HCT116 (cell line): ENCODE data around the gene PUSL1. TPM values are rescaled to one million over a fixed set of nuclear protein-coding genes. Genes with fewer than 3 reads are reported as not detected.

Source experiments
- ATAC-seq: fragments of 200-7000 bp; cut with Tn5 transposase; 2 replicates; pipeline ENCODE4 v1.9.1; 2020; ENCODE audit warnings: mild to moderate bottlenecking, moderate library complexity
- BruUV-seq: library from RNA; stranded (reverse); fragments of 400-500 nt; replicated peaks from 2 replicates; lab custom pipeline; 2021; lab: Mats Ljungman, UMichigan
- CTCF ChIA-PET: fragments of 300-600 bp; sonication (Branson Sonifier 250); formaldehyde crosslinking; loops from one replicate; lab custom pipeline; 2021; ENCODE audit warnings: antibody characterized with exemption; lab: Charles Lee
- POLR2A ChIA-PET: fragments of 300-600, 350-600 bp; sonication (Branson Sonifier 250); formaldehyde crosslinking; loops from one replicate; lab custom pipeline; 2021; ENCODE audit warnings: antibody characterized with exemption; lab: Charles Lee
- RAD21 ChIA-PET, 2 experiments: fragments of 300-600 bp; sonication (Branson Sonifier 250); formaldehyde crosslinking; loops; one replicate each; lab custom pipeline; 2023; ENCODE audit warnings: low total read pairs in 2 of 2; ENCODE audit not compliant: uncharacterized antibody in 2 of 2, unreplicated experiment in 2 of 2, low non-redundant PET in 1 of 2; lab: Charles Lee
- DNase-seq: peaks from one replicate; pipeline ENCODE4 v3.0.0-alpha.2; 2010; ENCODE audit warnings: low read depth, low spot score
- H2AFZ ChIP-seq: fragments of 200-600 bp; shearing (Covaris generic), sonication (generic); 2 replicates; pipeline ENCODE4 v1.6.1; 2017; ENCODE audit warnings: low read depth, mixed run types, mixed read lengths, antibody characterized with exemption, low read length; ENCODE audit not compliant: poor library complexity, severe bottlenecking
- H3K27ac ChIP-seq: 2 replicates; pipeline ENCODE4 v1.5.1; 2012; ENCODE audit warnings: low read depth, low read length
- H3K27me3 ChIP-seq: fragments of 200-600 bp; sonication (generic); 2 replicates; pipeline ENCODE4 v1.6.1; 2016; ENCODE audit warnings: mixed run types, low read length, mixed read lengths; ENCODE audit not compliant: insufficient read depth
- H3K36me3 ChIP-seq, 2 experiments: fragments of 200-500 bp in 1 of 2; fragments of 200-600 bp in 1 of 2; sonication (Bioruptor generic) in 1 of 2; sonication (generic) in 1 of 2; 2 replicates each; pipeline versions ENCODE4 v1.5.1 to v1.6.1; 2014 to 2016; ENCODE audit warnings: low read length in 2 of 2, inconsistent platforms in 1 of 2, mixed read lengths in 1 of 2, mixed run types in 1 of 2; ENCODE audit not compliant: insufficient read depth in 2 of 2, control insufficient read depth in 1 of 2
- H3K4me1 ChIP-seq, 2 experiments: fragments of 200-600 bp in 1 of 2; sonication (generic) in 1 of 2; 2 replicates each; pipeline versions ENCODE4 v1.5.1 to v1.6.1; 2012 to 2017; ENCODE audit warnings: low read length in 2 of 2, inconsistent platforms in 1 of 2, mild to moderate bottlenecking in 1 of 2, mixed read lengths in 1 of 2, mixed run types in 1 of 2, moderate library complexity in 1 of 2; ENCODE audit not compliant: insufficient read depth in 2 of 2, control insufficient read depth in 1 of 2
- H3K4me2 ChIP-seq: fragments of 200-600 bp; sonication (generic); 2 replicates; pipeline ENCODE4 v1.6.1; 2017; ENCODE audit warnings: mixed run types, low read length, mixed read lengths
- H3K4me3 ChIP-seq, 2 experiments: fragments of 200-600 bp in 1 of 2; sonication (generic) in 1 of 2; replicated peaks in 1 of 2; 2 replicates each; pipeline ENCODE4 v1.5.1; 2011 to 2016; ENCODE audit warnings: low read length in 2 of 2, control low read depth in 1 of 2, low read depth in 1 of 2, mild to moderate bottlenecking in 1 of 2, mixed read lengths in 1 of 2, mixed run types in 1 of 2
- H3K79me2 ChIP-seq: fragments of 200-600 bp; sonication (generic); 2 replicates; pipeline ENCODE4 v1.6.1; 2017; ENCODE audit warnings: mild to moderate bottlenecking, mixed run types, low read length, moderate library complexity, mixed read lengths; ENCODE audit not compliant: insufficient read depth
- H3K9ac ChIP-seq: fragments of 200-600 bp; sonication (generic); 2 replicates; pipeline ENCODE4 v1.6.1; 2016; ENCODE audit warnings: low read length, mixed read lengths
- H3K9me2 ChIP-seq: fragments of 200-600 bp; sonication (generic), shearing (Covaris generic); 2 replicates; pipeline ENCODE4 v1.6.1; 2017; ENCODE audit warnings: mixed run types, mild to moderate bottlenecking, moderate library complexity; ENCODE audit not compliant: insufficient read depth
- H3K9me3 ChIP-seq, 2 experiments: fragments of 200-500 bp in 1 of 2; fragments of 200-600 bp in 1 of 2; sonication (Bioruptor generic) in 1 of 2; sonication (generic) in 1 of 2; 2 replicates each; pipeline ENCODE4 v1.6.1; 2014 to 2017; ENCODE audit warnings: low read length in 2 of 2, mixed read lengths in 2 of 2, inconsistent platforms in 1 of 2, low read depth in 1 of 2, mild to moderate bottlenecking in 1 of 2, mixed run types in 1 of 2, moderate library complexity in 1 of 2; ENCODE audit not compliant: control insufficient read depth in 1 of 2, insufficient read depth in 1 of 2
- H4K20me1 ChIP-seq: fragments of 200-600 bp; sonication (generic), shearing (Covaris generic); 2 replicates; pipeline ENCODE4 v1.6.1; 2017; ENCODE audit warnings: mixed run types, mild to moderate bottlenecking, moderate library complexity; ENCODE audit not compliant: insufficient read depth
- POLR2A ChIP-seq: IDR thresholded peaks from 2 replicates; pipeline ENCODE4 v1.7.0; 2011; ENCODE audit warnings: borderline replicate concordance; ENCODE audit not compliant: insufficient read depth, insufficient read length; ENCODE audit errors: extremely low read depth
- POLR2AphosphoS5 ChIP-seq: IDR thresholded peaks from 2 replicates; pipeline ENCODE4 v1.6.1; 2011; ENCODE audit warnings: mild to moderate bottlenecking, low read depth, low read length, moderate library complexity
- SIN3A ChIP-seq: IDR thresholded peaks from 2 replicates; pipeline ENCODE4 v1.6.1; 2012; ENCODE audit warnings: low read depth
- SP1 ChIP-seq: IDR thresholded peaks from 2 replicates; pipeline ENCODE4 v1.6.1; 2012; ENCODE audit warnings: low read depth
- TCF7L2 ChIP-seq: IDR thresholded peaks from 2 replicates; pipeline ENCODE4 v1.7.0; 2011; ENCODE audit warnings: borderline replicate concordance, inconsistent platforms; ENCODE audit not compliant: insufficient read depth, insufficient read length; ENCODE audit errors: extremely low read depth
- ZFX ChIP-seq: fragments of 450-650 bp; IDR thresholded peaks from 2 replicates; pipeline ENCODE4 v1.6.1; 2017
- ZNF274 ChIP-seq: fragments of 200-500 bp; sonication (Bioruptor generic); IDR thresholded peaks from 2 replicates; pipeline ENCODE4 v1.6.1; 2014; ENCODE audit warnings: mild to moderate bottlenecking, low read depth, low read length, inconsistent platforms
- intact Hi-C: fragments of 100-400 bp; cut with micrococcal nuclease; formaldehyde crosslinking; loops from 2 replicates; pipeline ENCODE4 v1.10.0; 2022
- total RNA-seq: library from RNA; stranded (reverse); gene quantifications from one replicate; pipeline ENCODE4 v1.2.1, GENCODE V29; 2021; ENCODE audit not compliant: unreplicated experiment
- TF ChIP-seq, protein P1 (sequence below): IDR thresholded peaks from 2 replicates; pipeline ENCODE4 v1.6.1; 2012
- TF ChIP-seq, protein P2 (sequence below): IDR thresholded peaks from 2 replicates; pipeline ENCODE4 v1.6.1; 2012
- TF ChIP-seq, protein P3 (sequence below): IDR thresholded peaks from 2 replicates; pipeline ENCODE4 v1.6.1; 2012; ENCODE audit warnings: low read depth

The PUSL1 gene
- total RNA-seq, 1 experiment from 2014 or later: 47.2 TPM

GRCh38 chr1:1324524-1325287 lies 16.3 kb downstream of the PUSL1 start, which contains the start of the genes CPTP and INTS11:
Gene CPTP, plus strand, starts transcription at chr1:1324802. Its CDS starts 2,109 bp downstream, at chr1:1326911.
Gene INTS11, minus strand, starts transcription at chr1:1324660. Its CDS starts 52 bp downstream, at chr1:1324608.
- Histone ChIP-seq H4K20me1 (peaks cover 4% of the 10 kb centered on the region; the same call in 1 of the 2 replicates), H3K79me2 (peaks cover 61% of the 10 kb centered on the region), H3K9me2 (no peaks in the 10 kb centered on the region), H2AFZ (no peak within 1 kb of the TSS), H3K9me3 (no peaks in the 10 kb centered on the region), H3K4me1 (peaks cover 13 to 24% of the 10 kb centered on the region in 2 experiments), H3K27me3 (no peaks in the 10 kb centered on the region), H3K27ac (peak within 1 kb of the TSS; percentile 88), H3K36me3 (peaks cover 3 to 4% of the 10 kb centered on the region in 2 experiments; a peak in 2 of 4 replicates), H3K9ac (peak within 1 kb of the TSS; percentile 96), H3K4me3 (peak within 1 kb of the TSS; percentile 69 to 87), H3K4me2 (peak within 1 kb of the TSS; percentile 79)
- intact Hi-C loops: no loop called here
- ChIA-PET CTCF (no interaction called here), POLR2A (no interaction called here), RAD21 (interaction anchor here in 1 of 2 experiments (0.7 kb wide), 1 partner anchor 19 kb away, joined by 6 read pairs; no protein-coding TSS in a partner anchor)
- DNase-seq (peak; percentile 76), ATAC-seq (peak; percentile 83)
- no TSS peak for BruUV-seq
- TF ChIP-seq, protein P1, sequence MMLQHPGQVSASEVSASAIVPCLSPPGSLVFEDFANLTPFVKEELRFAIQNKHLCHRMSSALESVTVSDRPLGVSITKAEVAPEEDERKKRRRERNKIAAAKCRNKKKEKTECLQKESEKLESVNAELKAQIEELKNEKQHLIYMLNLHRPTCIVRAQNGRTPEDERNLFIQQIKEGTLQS: no peak
- TF ChIP-seq POLR2AphosphoS5 (peak; percentile 90), POLR2A (peak; percentile 56), SP1 (peak; percentile 76), SIN3A (peak; percentile 64), ZNF274 (no peak), TCF7L2 (no peak), ZFX (peak; percentile 85)
- TF ChIP-seq, protein P2, sequence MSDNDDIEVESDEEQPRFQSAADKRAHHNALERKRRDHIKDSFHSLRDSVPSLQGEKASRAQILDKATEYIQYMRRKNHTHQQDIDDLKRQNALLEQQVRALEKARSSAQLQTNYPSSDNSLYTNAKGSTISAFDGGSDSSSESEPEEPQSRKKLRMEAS: peak; percentile 74
- TF ChIP-seq, protein P3, sequence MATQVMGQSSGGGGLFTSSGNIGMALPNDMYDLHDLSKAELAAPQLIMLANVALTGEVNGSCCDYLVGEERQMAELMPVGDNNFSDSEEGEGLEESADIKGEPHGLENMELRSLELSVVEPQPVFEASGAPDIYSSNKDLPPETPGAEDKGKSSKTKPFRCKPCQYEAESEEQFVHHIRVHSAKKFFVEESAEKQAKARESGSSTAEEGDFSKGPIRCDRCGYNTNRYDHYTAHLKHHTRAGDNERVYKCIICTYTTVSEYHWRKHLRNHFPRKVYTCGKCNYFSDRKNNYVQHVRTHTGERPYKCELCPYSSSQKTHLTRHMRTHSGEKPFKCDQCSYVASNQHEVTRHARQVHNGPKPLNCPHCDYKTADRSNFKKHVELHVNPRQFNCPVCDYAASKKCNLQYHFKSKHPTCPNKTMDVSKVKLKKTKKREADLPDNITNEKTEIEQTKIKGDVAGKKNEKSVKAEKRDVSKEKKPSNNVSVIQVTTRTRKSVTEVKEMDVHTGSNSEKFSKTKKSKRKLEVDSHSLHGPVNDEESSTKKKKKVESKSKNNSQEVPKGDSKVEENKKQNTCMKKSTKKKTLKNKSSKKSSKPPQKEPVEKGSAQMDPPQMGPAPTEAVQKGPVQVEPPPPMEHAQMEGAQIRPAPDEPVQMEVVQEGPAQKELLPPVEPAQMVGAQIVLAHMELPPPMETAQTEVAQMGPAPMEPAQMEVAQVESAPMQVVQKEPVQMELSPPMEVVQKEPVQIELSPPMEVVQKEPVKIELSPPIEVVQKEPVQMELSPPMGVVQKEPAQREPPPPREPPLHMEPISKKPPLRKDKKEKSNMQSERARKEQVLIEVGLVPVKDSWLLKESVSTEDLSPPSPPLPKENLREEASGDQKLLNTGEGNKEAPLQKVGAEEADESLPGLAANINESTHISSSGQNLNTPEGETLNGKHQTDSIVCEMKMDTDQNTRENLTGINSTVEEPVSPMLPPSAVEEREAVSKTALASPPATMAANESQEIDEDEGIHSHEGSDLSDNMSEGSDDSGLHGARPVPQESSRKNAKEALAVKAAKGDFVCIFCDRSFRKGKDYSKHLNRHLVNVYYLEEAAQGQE: no peak
